ENCODE data around the gene CACNA2D2. TPM values are rescaled to one million over a fixed set of nuclear protein-coding genes. Genes with fewer than 3 reads are reported as not detected.
A peak's percentile ranks its signal among the peaks of the same experiment; 100 is the strongest.

CACNA2D2 gene
- total and polyA plus RNA-seq, 2 of the 13 experiments (the other 11 are each of a cell fraction or from before 2014, with no cell fraction given) = not detected

DNA sequence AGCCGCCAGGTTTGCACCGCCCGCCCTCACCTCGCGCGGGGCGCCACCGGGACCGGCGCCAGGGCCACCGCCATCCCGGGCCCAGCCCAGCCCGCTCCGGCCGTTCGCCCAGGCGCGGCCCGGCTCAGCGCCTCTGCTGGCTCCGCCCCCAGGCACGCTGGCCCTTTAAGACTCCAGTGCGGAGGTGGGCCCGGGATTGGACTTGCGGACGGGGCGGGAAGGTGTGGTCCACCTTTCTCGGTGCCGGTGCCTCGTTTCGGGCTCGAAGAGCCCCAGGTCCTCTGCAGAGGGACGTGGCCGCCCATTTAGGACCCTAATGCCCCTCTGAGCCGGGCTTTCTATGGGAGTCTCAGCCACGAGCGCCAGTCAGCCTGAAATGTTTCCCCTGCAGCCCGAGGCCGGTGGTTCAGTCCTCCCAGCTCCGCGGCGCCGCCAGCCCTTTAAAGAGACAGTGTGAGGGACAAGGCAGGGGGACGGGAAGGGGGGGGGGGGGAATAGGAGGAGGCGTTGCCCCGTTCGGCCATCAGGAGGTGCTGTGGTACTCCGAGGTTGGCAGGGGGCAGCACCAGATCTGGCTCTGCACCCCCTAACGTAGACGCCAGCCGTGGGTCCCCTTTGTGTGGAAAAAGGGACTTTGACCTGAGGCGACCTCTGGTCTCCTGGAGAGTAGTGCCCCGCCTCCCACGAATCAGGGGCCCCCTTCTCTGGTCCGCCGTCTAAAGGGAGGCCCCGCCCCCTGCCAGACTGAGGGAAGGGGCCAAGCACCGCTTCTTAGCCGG, 181.9 kb downstream of the CACNA2D2 start (continued):
- TF ChIP-seq, protein P1, sequence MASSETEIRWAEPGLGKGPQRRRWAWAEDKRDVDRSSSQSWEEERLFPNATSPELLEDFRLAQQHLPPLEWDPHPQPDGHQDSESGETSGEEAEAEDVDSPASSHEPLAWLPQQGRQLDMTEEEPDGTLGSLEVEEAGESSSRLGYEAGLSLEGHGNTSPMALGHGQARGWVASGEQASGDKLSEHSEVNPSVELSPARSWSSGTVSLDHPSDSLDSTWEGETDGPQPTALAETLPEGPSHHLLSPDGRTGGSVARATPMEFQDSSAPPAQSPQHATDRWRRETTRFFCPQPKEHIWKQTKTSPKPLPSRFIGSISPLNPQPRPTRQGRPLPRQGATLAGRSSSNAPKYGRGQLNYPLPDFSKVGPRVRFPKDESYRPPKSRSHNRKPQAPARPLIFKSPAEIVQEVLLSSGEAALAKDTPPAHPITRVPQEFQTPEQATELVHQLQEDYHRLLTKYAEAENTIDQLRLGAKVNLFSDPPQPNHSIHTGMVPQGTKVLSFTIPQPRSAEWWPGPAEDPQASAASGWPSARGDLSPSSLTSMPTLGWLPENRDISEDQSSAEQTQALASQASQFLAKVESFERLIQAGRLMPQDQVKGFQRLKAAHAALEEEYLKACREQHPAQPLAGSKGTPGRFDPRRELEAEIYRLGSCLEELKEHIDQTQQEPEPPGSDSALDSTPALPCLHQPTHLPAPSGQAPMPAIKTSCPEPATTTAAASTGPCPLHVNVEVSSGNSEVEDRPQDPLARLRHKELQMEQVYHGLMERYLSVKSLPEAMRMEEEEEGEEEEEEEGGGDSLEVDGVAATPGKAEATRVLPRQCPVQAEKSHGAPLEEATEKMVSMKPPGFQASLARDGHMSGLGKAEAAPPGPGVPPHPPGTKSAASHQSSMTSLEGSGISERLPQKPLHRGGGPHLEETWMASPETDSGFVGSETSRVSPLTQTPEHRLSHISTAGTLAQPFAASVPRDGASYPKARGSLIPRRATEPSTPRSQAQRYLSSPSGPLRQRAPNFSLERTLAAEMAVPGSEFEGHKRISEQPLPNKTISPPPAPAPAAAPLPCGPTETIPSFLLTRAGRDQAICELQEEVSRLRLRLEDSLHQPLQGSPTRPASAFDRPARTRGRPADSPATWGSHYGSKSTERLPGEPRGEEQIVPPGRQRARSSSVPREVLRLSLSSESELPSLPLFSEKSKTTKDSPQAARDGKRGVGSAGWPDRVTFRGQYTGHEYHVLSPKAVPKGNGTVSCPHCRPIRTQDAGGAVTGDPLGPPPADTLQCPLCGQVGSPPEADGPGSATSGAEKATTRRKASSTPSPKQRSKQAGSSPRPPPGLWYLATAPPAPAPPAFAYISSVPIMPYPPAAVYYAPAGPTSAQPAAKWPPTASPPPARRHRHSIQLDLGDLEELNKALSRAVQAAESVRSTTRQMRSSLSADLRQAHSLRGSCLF (CRISPR knock-in tag; IDR thresholded peaks at IDR 0.05; ENCODE audit: borderline replicate concordance) = no peak
- peak; percentile 95 for TF ChIP-seq BHLHE40 (IDR thresholded peaks at IDR 0.05; ENCODE audit: low read length)
- no peak; the same call in 1 of the 2 replicates for TF ChIP-seq PHF20 (CRISPR knock-in tag; IDR thresholded peaks at IDR 0.05)
- peak; percentile 55 for TF ChIP-seq HDAC1 (CRISPR knock-in tag; IDR thresholded peaks at IDR 0.05)
- TF ChIP-seq ZNF296 (CRISPR knock-in tag; conservative IDR thresholded peaks at IDR 0.05) = no peak
- TF ChIP-seq KDM1A (CRISPR knock-in tag; IDR thresholded peaks at IDR 0.05) = no peak
- peak; percentile 91 for TF ChIP-seq SP4 (CRISPR knock-in tag; IDR thresholded peaks at IDR 0.05)
- TF ChIP-seq MED13 (CRISPR knock-in tag; IDR thresholded peaks at IDR 0.05) = peak; percentile 23; the same call in 1 of the 2 replicates
- no peak; the same call in 1 of the 2 replicates for TF ChIP-seq ARNTL (CRISPR knock-in tag; IDR thresholded peaks at IDR 0.05)
- no peak for TF ChIP-seq ZNF577 (CRISPR knock-in tag; IDR thresholded peaks at IDR 0.05; ENCODE audit: borderline replicate concordance, low read depth)
- TF ChIP-seq, protein P2, sequence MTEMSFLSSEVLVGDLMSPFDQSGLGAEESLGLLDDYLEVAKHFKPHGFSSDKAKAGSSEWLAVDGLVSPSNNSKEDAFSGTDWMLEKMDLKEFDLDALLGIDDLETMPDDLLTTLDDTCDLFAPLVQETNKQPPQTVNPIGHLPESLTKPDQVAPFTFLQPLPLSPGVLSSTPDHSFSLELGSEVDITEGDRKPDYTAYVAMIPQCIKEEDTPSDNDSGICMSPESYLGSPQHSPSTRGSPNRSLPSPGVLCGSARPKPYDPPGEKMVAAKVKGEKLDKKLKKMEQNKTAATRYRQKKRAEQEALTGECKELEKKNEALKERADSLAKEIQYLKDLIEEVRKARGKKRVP (CRISPR knock-in tag; IDR thresholded peaks at IDR 0.05) = no peak
- no peak for TF ChIP-seq EED (CRISPR knock-in tag; IDR thresholded peaks at IDR 0.05)
- TF ChIP-seq HHEX (CRISPR knock-in tag; IDR thresholded peaks at IDR 0.05) = no peak
- TF ChIP-seq ZNF83 (CRISPR knock-in tag; IDR thresholded peaks at IDR 0.05; ENCODE audit: borderline replicate concordance) = no peak
- no peak for TF ChIP-seq ZC3H4 (CRISPR knock-in tag; IDR thresholded peaks at IDR 0.05; ENCODE audit: borderline replicate concordance)
- TF ChIP-seq PHF8 (CRISPR knock-in tag; IDR thresholded peaks at IDR 0.05) = peak; percentile 48
- TF ChIP-seq KDM5B (CRISPR knock-in tag; IDR thresholded peaks at IDR 0.05; ENCODE audit: borderline replicate concordance) = no peak
- no peak; the same call in 1 of the 2 replicates for TF ChIP-seq PAWR (CRISPR knock-in tag; IDR thresholded peaks at IDR 0.05; ENCODE audit: borderline replicate concordance)
- peak; percentile 48; the same call in 1 of the 2 replicates for TF ChIP-seq MYC (CRISPR knock-in tag; IDR thresholded peaks at IDR 0.05; ENCODE audit: borderline replicate concordance)
- TF ChIP-seq MBD4 (IDR thresholded peaks at IDR 0.05; ENCODE audit: borderline replicate concordance, low read length) = no peak
- TF ChIP-seq HNRNPUL1 (IDR thresholded peaks at IDR 0.05; ENCODE audit: low read depth, low read length) = no peak
- no peak for TF ChIP-seq ZNF160 (CRISPR knock-in tag; IDR thresholded peaks at IDR 0.05)
- TF ChIP-seq, protein P3, sequence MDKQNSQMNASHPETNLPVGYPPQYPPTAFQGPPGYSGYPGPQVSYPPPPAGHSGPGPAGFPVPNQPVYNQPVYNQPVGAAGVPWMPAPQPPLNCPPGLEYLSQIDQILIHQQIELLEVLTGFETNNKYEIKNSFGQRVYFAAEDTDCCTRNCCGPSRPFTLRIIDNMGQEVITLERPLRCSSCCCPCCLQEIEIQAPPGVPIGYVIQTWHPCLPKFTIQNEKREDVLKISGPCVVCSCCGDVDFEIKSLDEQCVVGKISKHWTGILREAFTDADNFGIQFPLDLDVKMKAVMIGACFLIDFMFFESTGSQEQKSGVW (CRISPR knock-in tag; IDR thresholded peaks at IDR 0.05; ENCODE audit: borderline replicate concordance) = no peak
- no peak for TF ChIP-seq MYNN (CRISPR knock-in tag; IDR thresholded peaks at IDR 0.05; ENCODE audit: low read depth)
- TF ChIP-seq ZNF335 (CRISPR knock-in tag; IDR thresholded peaks at IDR 0.05) = peak; percentile 65; the same call in 1 of the 2 replicates
- TF ChIP-seq NFYC (CRISPR knock-in tag; IDR thresholded peaks at IDR 0.05) = no peak

Data from HepG2 (cell line).